Kidney (tissue), 22 donors: ENCODE data around the gene GAN. TPM values are rescaled to one million over a fixed set of nuclear protein-coding genes. Genes with fewer than 3 reads are reported as not detected.

Source experiments
- DNase-seq, 5 donors: peaks; one replicate each; pipeline ENCODE4 v3.0.0-alpha.2; 2013 to 2020
- FAIRE-seq: peaks from 2 replicates; lab custom pipeline; 2012; peaks lifted over from hg19 to GRCh38; lab: Jason Lieb, UNC
- H3K27ac ChIP-seq, 2 donors: one replicate each; pipeline ENCODE4 v1.7.0; 2013; ENCODE audit warnings: low read depth in 2 of 2, low read length in 2 of 2, inconsistent platforms in 1 of 2
- H3K27me3 ChIP-seq: one replicate; pipeline ENCODE4 v1.7.1; 2013; ENCODE audit warnings: low read length, inconsistent platforms; ENCODE audit not compliant: control insufficient read depth, insufficient read depth
- H3K36me3 ChIP-seq, 3 donors: one replicate each; pipeline versions ENCODE4 v1.7.0 to v1.7.1; 2013; ENCODE audit warnings: low read length in 3 of 3, control low read depth in 1 of 3, inconsistent platforms in 1 of 3; ENCODE audit not compliant: insufficient read depth in 3 of 3, control insufficient read depth in 2 of 3
- H3K4me1 ChIP-seq, 3 donors: one replicate each; pipeline versions ENCODE4 v1.7.0 to v1.7.1; 2013; ENCODE audit warnings: low read length in 3 of 3, inconsistent platforms in 1 of 3, low read depth in 1 of 3; ENCODE audit not compliant: control insufficient read depth in 2 of 3, insufficient read depth in 2 of 3
- H3K4me3 ChIP-seq, 3 donors: one replicate each; pipeline versions ENCODE4 v1.7.0 to v1.8.1; 2013; ENCODE audit warnings: low read length in 3 of 3, control low read depth in 1 of 3, inconsistent platforms in 1 of 3
- H3K9ac ChIP-seq, 3 donors: one replicate each; pipeline versions ENCODE4 v1.7.0 to v1.7.1; 2013; ENCODE audit warnings: low read length in 3 of 3, control low read depth in 1 of 3, inconsistent platforms in 1 of 3
- H3K9me3 ChIP-seq, 3 donors: one replicate each; pipeline versions ENCODE4 v1.7.0 to v1.7.1; 2013; ENCODE audit warnings: low read length in 3 of 3, control low read depth in 1 of 3, inconsistent platforms in 1 of 3; ENCODE audit not compliant: control insufficient read depth in 2 of 3, insufficient read depth in 1 of 3
- intact Hi-C: fragments of 100-400 bp; cut with DNase I; formaldehyde crosslinking; loops from one replicate; pipeline ENCODE4 v1.11.1; 2022
- long read RNA-seq, 10 donors: library from polyadenylated mRNA in 1 of 10; unstranded in 1 of 10; transcript quantifications; one replicate each; pipeline ENCODE4 v2.0.0 and lab custom pipeline, GENCODE V29; 2021 to 2026
- polyA plus RNA-seq: library from polyadenylated mRNA; stranded (reverse); fragments of 350-450 nt; fragmentation: Illumina TruSeq; extraction: RNeasy Lipid Tissue Mini Kit (QIAGEN cat#74804); gene quantifications from one replicate; pipeline ENCODE4 v1.2.3, GENCODE V29; 2014; ENCODE audit warnings: low read depth, low replicate concordance; ENCODE audit not compliant: insufficient read depth
- total RNA-seq: library from RNA; stranded (reverse); fragmentation: NEBNext Ultra II Directional; extraction: Animal tissue kit (Norgen Biotek cat#: 25700); gene quantifications from one replicate; pipeline ENCODE4 v1.2.1, GENCODE V29; 2021
- TF ChIP-seq, protein P1 (sequence below): IDR thresholded peaks from 3 replicates; pipeline ENCODE4 v1.5.1; 2012; ENCODE audit warnings: mild to moderate bottlenecking, moderate library complexity, borderline replicate concordance; ENCODE audit not compliant: insufficient read depth; ENCODE audit errors: extremely low read depth
- donor health status: control.
- donor health status: control.
- donor health status: control.
- donor health status: control.
- donor health status: control.
- donor health status: DM: yes; HTN: yes; CAD: no.
- donor health status: Normal renal cell carcinoma (clear cell type).

The GAN gene
- 7.7 TPM for total RNA-seq
- 0.60 TPM for polyA plus RNA-seq
- long read RNA-seq, donor 1, result 0 reads
- long read RNA-seq, donor 2, result 0 reads
- long read RNA-seq, donor 3, result 0 reads
- long read RNA-seq, donor 4, result 0 reads
- long read RNA-seq, donor 5, result 0 reads
- long read RNA-seq, donor 6, result 0 reads
- long read RNA-seq, donor 7, partial matches to known transcripts, result 1 of 2 reads
- long read RNA-seq, donor 7, other reads (novel, unspliced or antisense), result 1 of 2 reads
- long read RNA-seq, donor 8, result 0 reads
- long read RNA-seq, donor 9, result 0 reads
- long read RNA-seq, donor 10, result 0 reads

DNA sequence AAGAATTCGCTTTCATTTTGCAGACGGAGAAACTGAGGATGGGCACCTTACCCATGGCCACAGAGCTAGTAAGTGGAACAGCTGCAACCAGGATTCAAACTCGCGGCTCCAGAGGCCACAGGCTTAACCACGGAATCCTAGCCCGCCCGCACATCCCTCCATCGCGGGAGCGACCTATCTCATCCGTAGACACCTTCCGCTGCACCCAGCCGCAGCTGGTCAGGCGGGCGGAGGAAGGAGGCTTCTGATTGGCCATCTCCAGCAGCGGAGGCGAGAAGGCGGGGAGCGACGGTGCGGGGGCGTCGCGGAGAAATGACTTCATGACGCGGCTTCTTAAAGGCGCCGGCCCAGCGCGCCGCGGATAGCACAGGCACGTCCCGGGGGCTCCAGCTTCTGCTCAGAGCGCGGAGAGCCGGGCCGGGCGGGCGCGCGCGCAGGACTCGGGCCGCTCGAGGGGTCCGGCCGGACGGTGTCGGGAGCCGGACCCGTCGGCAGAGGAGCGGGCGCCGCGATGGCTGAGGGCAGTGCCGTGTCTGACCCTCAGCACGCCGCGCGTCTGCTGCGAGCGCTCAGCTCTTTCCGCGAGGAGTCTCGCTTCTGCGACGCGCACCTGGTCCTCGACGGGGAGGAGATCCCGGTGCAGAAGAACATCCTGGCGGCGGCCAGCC is at the start of gene GAN:
Gene GAN (plus strand): TSS at position 360 of the 668 bp plus-strand sequence. CDS start 152 bp downstream, at position 512.
- TF ChIP-seq, protein P1, sequence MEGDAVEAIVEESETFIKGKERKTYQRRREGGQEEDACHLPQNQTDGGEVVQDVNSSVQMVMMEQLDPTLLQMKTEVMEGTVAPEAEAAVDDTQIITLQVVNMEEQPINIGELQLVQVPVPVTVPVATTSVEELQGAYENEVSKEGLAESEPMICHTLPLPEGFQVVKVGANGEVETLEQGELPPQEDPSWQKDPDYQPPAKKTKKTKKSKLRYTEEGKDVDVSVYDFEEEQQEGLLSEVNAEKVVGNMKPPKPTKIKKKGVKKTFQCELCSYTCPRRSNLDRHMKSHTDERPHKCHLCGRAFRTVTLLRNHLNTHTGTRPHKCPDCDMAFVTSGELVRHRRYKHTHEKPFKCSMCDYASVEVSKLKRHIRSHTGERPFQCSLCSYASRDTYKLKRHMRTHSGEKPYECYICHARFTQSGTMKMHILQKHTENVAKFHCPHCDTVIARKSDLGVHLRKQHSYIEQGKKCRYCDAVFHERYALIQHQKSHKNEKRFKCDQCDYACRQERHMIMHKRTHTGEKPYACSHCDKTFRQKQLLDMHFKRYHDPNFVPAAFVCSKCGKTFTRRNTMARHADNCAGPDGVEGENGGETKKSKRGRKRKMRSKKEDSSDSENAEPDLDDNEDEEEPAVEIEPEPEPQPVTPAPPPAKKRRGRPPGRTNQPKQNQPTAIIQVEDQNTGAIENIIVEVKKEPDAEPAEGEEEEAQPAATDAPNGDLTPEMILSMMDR, result no peak
- H3K4me1 ChIP-seq, result peaks cover 0 to 9% (median 4%) of the 10 kb centered on the region in 3 donors
- FAIRE-seq (no peak), DNase-seq (peak; percentile 97 to 98 (median 98))
- H3K36me3 ChIP-seq, result no peaks in the 10 kb centered on the region
- H3K9ac ChIP-seq, result peak within 1 kb of the TSS; percentile 89 to 92 (median 92)
- H3K27ac ChIP-seq, result peak within 1 kb of the TSS; percentile 65 to 78
- no peaks in the 10 kb centered on the region for H3K27me3 ChIP-seq
- no peaks in the 10 kb centered on the region for H3K9me3 ChIP-seq
- H3K4me3 ChIP-seq, result peak within 1 kb of the TSS; percentile 93 to 99 (median 94)
- intact Hi-C loops, result no loop called here

DNA sequence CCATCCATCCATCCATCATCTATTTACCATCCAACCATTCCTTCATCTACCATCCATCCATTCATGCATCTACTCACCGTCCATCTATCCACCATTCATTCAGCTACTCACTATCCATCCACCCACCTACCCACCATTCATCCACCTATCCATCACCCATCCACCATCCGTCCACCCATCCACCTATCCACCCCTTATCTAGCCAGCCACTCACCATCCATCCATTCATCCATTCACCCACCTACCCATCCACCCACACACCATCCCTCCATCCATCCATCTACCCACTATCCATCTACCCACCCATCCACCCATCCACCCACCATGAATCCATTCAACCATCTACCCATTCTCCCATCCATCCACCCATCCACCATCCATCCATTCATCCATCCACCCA is 49.7 kb upstream of the GAN start:
- peaks cover 0 to 2% (median 0%) of the 10 kb centered on the region in 3 donors for H3K36me3 ChIP-seq
- peak in 1 of 5 donors; percentile 4 for DNase-seq
- no peak overlapping the region for H3K9ac ChIP-seq
- TF ChIP-seq, protein P1, result no peak
- H3K27me3 ChIP-seq, result no peaks in the 10 kb centered on the region
- H3K27ac ChIP-seq, result no peak overlapping the region
- H3K9me3 ChIP-seq, result no peaks in the 10 kb centered on the region
- intact Hi-C loops, result no loop called here
- no peaks in the 10 kb centered on the region for H3K4me1 ChIP-seq
- no peak overlapping the region for H3K4me3 ChIP-seq
- FAIRE-seq, result no peak

DNA sequence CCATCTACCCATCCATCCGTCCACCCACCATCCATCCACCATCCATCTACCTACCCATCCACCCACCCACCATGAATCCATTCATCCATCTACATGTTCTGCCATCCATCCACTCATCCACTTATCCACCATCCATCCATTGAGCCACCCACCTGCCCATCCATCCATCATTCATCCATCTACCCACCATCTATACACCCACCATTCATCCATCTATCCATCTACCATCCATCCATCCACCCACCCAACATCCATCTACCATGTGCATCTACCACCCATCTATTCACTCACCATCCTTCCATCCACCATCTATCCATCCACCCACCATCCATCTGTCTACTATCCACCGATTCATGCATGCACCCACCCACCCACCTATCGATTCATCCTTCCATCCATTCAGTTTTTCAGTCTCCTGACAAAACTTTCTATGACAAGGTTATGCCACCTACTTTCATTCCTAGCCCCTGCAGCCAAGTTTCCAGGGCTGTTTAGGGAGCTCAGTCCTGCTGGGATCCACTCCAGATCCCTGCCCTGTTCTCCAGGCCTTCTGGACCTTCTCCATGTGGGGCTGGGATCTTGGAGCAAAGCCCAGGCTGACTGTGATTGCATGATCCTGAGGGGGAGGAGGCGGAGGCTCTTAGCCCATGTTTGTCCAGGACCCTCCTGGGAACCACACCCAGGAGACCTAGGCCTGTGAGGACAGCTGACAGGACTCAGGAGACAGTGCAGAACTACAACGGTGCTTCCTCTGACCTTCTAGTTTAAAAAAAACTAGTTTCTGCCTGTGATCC is 48.9 kb upstream of the GAN start:
- Histone ChIP-seq H3K9me3 (no peaks in the 10 kb centered on the region), H3K4me3 (no peak overlapping the region), H3K9ac (no peak overlapping the region), H3K27ac (no peak overlapping the region), H3K36me3 (peaks cover 0 to 2% (median 0%) of the 10 kb centered on the region in 3 donors), H3K27me3 (no peaks in the 10 kb centered on the region), H3K4me1 (no peaks in the 10 kb centered on the region)
- FAIRE-seq, result no peak
- TF ChIP-seq, protein P1, result no peak
- peak in 3 of 5 donors; percentile 18 to 81 (median 52) for DNase-seq
- intact Hi-C loops, result no loop called here
